Esophagus (tissue), 2 donors: ENCODE results near the gene SH3BP4. TPM values are rescaled to one million over a fixed set of nuclear protein-coding genes. Genes with fewer than 3 reads are reported as not detected.
A peak's percentile ranks its signal among the peaks of the same experiment; 100 is the strongest.

Experiments
- H3K27ac ChIP-seq, 2 donors: one replicate each; pipeline ENCODE4 v1.5.1; 2013; ENCODE audit warnings: low read depth in 2 of 2, mild to moderate bottlenecking in 2 of 2, inconsistent platforms in 1 of 2, low read length in 1 of 2, moderate library complexity in 1 of 2
- H3K27me3 ChIP-seq, 2 donors: one replicate each; pipeline ENCODE4 v1.6.1; 2013; ENCODE audit warnings: low read length in 2 of 2, control low read depth in 1 of 2, mild to moderate bottlenecking in 1 of 2; ENCODE audit not compliant: insufficient read depth in 2 of 2, control insufficient read depth in 1 of 2
- H3K36me3 ChIP-seq, 2 donors: one replicate each; pipeline ENCODE4 v1.6.1; 2013; ENCODE audit warnings: low read length in 1 of 2; ENCODE audit not compliant: control insufficient read depth in 2 of 2, insufficient read depth in 2 of 2
- H3K4me1 ChIP-seq, 2 donors: one replicate each; pipeline ENCODE4 v1.6.1; 2013; ENCODE audit warnings: low read length in 1 of 2; ENCODE audit not compliant: control insufficient read depth in 2 of 2, insufficient read depth in 2 of 2
- H3K4me3 ChIP-seq, 2 donors: one replicate each; pipeline ENCODE4 v1.5.1; 2013; ENCODE audit warnings: low read length in 2 of 2, mild to moderate bottlenecking in 2 of 2, low read depth in 1 of 2, moderate library complexity in 1 of 2
- H3K9me3 ChIP-seq, 2 donors: one replicate each; pipeline ENCODE4 v1.6.1; 2013; ENCODE audit warnings: mild to moderate bottlenecking in 2 of 2, low read depth in 1 of 2, low read length in 1 of 2, moderate library complexity in 1 of 2; ENCODE audit not compliant: control insufficient read depth in 2 of 2, insufficient read depth in 1 of 2
- WGBS, 2 donors: extraction: QIAGEN DNeasy Blood & Tissue Kit; methylation state at CpG; one replicate each; pipeline ENCODE4 v1.1.7; 2013; 5-methylcytosine and 5-hydroxymethylcytosine counted together
- polyA plus RNA-seq, 2 donors: library from polyadenylated mRNA; stranded (reverse); fragments of 200-250 nt; gene quantifications; one replicate each; pipeline ENCODE4 v1.2.3, GENCODE V29; 2013
- donor health status: healthy with polysubstance abuse.
- donor health status: Bipolar disorder and iron deficiency.

SH3BP4 gene
- polyA plus RNA-seq, 2 donors, result 4.4 to 5.5 TPM

- H3K4me3 ChIP-seq, result no peak overlapping the region
- no peaks in the 10 kb centered on the region for H3K36me3 ChIP-seq
- WGBS, 2 donors, result 49 to 50% methylated on average over 11 of the region's 11 CpGs
- no peaks in the 10 kb centered on the region for H3K9me3 ChIP-seq
- peaks cover 9 to 27% of the 10 kb centered on the region in 2 donors for H3K4me1 ChIP-seq
- peak overlapping the region; percentile 89 to 93 for H3K27ac ChIP-seq
- no peaks in the 10 kb centered on the region for H3K27me3 ChIP-seq
Measured at GRCh38 chr2:235025800-235026536, 74.2 kb downstream of the SH3BP4 start.

GRCh38 chr2:235026649-235027557 lies 75.1 kb downstream of the SH3BP4 start:
- Histone ChIP-seq H3K27ac (peak overlapping the region; percentile 89 to 93), H3K27me3 (no peaks in the 10 kb centered on the region), H3K36me3 (no peaks in the 10 kb centered on the region), H3K4me3 (no peak overlapping the region), H3K4me1 (peaks cover 9 to 27% of the 10 kb centered on the region in 2 donors), H3K9me3 (no peaks in the 10 kb centered on the region)
- 46 to 48% methylated on average over 33 of the region's 33 CpGs for WGBS, 2 donors

GRCh38 chr2:235027558-235028214 lies 75.9 kb downstream of the SH3BP4 start:
- peak overlapping the region; percentile 86 to 93 for H3K27ac ChIP-seq
- WGBS, 2 donors, result 48 to 51% methylated on average over 21 of the region's 21 CpGs
- no peak overlapping the region for H3K4me3 ChIP-seq
- peaks cover 9 to 27% of the 10 kb centered on the region in 2 donors for H3K4me1 ChIP-seq
- no peaks in the 10 kb centered on the region for H3K36me3 ChIP-seq
- no peaks in the 10 kb centered on the region for H3K27me3 ChIP-seq
- H3K9me3 ChIP-seq, result no peaks in the 10 kb centered on the region

GRCh38 chr2:235028646-235029045 lies 76.8 kb downstream of the SH3BP4 start:
- Histone ChIP-seq H3K9me3 (no peaks in the 10 kb centered on the region), H3K4me3 (no peak overlapping the region), H3K27me3 (no peaks in the 10 kb centered on the region), H3K27ac (no peak overlapping the region), H3K4me1 (peaks cover 9 to 27% of the 10 kb centered on the region in 2 donors), H3K36me3 (no peaks in the 10 kb centered on the region)
- WGBS, 2 donors, result 74 to 78% methylated on average over 4 of the region's 4 CpGs

GRCh38 chr2:235029054-235029453 lies 77.2 kb downstream of the SH3BP4 start:
- Histone ChIP-seq H3K27ac (no peak overlapping the region), H3K4me3 (no peak overlapping the region), H3K36me3 (no peaks in the 10 kb centered on the region), H3K27me3 (no peaks in the 10 kb centered on the region), H3K9me3 (no peaks in the 10 kb centered on the region), H3K4me1 (peaks cover 9 to 27% of the 10 kb centered on the region in 2 donors)
- WGBS, 2 donors, result 93% methylated on average over 7 of the region's 7 CpGs

GRCh38 chr2:235030126-235030525 lies 78.3 kb downstream of the SH3BP4 start:
- H3K27me3 ChIP-seq, result no peaks in the 10 kb centered on the region
- no peaks in the 10 kb centered on the region for H3K36me3 ChIP-seq
- no peak overlapping the region for H3K4me3 ChIP-seq
- no peaks in the 10 kb centered on the region for H3K9me3 ChIP-seq
- WGBS, 2 donors, result 69 to 72% methylated on average over 10 of the region's 10 CpGs
- H3K27ac ChIP-seq, result no peak overlapping the region
- H3K4me1 ChIP-seq, result peaks cover 9 to 24% of the 10 kb centered on the region in 2 donors

- no peaks in the 10 kb centered on the region for H3K36me3 ChIP-seq
- no peaks in the 10 kb centered on the region for H3K9me3 ChIP-seq
- H3K4me3 ChIP-seq, result no peak overlapping the region
- 71 to 76% methylated on average over 4 of the region's 4 CpGs for WGBS, 2 donors
- no peak overlapping the region for H3K27ac ChIP-seq
- H3K27me3 ChIP-seq, result no peaks in the 10 kb centered on the region
- H3K4me1 ChIP-seq, result peaks cover 6 to 16% of the 10 kb centered on the region in 2 donors
Measured at GRCh38 chr2:235030936-235031335, 79.1 kb downstream of the SH3BP4 start.

- Histone ChIP-seq H3K9me3 (no peaks in the 10 kb centered on the region), H3K27me3 (no peaks in the 10 kb centered on the region), H3K27ac (no peak overlapping the region), H3K4me1 (peaks cover 0 to 11% of the 10 kb centered on the region in 2 donors), H3K4me3 (no peak overlapping the region), H3K36me3 (no peaks in the 10 kb centered on the region)
- 86 to 92% methylated on average over 16 of the region's 16 CpGs for WGBS, 2 donors
Measured at GRCh38 chr2:235031686-235032373, 80.0 kb downstream of the SH3BP4 start.

GRCh38 chr2:235032466-235032865 lies 80.6 kb downstream of the SH3BP4 start:
- Histone ChIP-seq H3K36me3 (no peaks in the 10 kb centered on the region), H3K27me3 (no peaks in the 10 kb centered on the region), H3K27ac (no peak overlapping the region), H3K9me3 (no peaks in the 10 kb centered on the region), H3K4me3 (no peak overlapping the region), H3K4me1 (peaks cover 0 to 11% of the 10 kb centered on the region in 2 donors)
- WGBS, 2 donors, result 92 to 94% methylated on average over 16 of the region's 16 CpGs
